ENCODE measurements around the gene RCAN2.

RCAN2 gene

DNA sequence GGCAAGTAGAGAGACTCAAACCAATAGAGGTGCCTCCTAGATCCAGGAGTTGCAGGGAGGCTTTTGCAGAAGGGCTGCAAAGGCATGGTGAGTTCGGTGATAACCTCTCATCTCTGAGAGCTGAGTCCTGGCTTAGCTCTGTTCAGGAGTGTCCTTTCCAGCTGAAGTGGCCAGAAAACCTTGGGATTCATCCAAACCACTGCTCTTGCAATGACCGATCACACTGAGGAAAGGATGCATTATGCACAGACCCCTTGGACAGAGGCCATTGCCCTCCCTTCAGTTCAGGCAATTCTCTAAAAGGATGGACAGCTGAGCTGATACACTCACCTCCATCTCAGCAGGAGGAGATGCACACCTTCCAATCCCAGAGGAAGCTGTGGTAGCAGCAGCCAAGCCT, 161.7 kb downstream of the RCAN2 start:
- DNase-seq: no peak

DNA sequence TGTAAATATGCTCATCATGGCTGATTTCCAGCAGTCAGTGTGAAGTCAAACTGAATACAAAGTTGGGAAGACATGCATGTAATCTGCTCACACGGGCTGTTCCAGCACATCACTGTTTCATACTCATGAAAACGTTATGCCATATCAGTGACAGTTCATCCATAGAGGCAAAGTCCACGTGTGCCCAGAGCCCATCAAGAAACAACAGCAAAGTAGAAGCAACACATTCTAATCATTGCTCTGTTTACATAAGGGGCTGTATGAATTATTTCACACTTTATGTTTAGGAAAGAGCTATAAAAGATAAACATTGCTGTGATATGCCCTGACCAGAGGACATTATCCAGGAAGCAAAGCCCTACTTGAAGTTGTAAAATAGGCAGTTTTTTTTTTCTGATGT, 163.5 kb downstream of the RCAN2 start:
- no peak for DNase-seq

DNA sequence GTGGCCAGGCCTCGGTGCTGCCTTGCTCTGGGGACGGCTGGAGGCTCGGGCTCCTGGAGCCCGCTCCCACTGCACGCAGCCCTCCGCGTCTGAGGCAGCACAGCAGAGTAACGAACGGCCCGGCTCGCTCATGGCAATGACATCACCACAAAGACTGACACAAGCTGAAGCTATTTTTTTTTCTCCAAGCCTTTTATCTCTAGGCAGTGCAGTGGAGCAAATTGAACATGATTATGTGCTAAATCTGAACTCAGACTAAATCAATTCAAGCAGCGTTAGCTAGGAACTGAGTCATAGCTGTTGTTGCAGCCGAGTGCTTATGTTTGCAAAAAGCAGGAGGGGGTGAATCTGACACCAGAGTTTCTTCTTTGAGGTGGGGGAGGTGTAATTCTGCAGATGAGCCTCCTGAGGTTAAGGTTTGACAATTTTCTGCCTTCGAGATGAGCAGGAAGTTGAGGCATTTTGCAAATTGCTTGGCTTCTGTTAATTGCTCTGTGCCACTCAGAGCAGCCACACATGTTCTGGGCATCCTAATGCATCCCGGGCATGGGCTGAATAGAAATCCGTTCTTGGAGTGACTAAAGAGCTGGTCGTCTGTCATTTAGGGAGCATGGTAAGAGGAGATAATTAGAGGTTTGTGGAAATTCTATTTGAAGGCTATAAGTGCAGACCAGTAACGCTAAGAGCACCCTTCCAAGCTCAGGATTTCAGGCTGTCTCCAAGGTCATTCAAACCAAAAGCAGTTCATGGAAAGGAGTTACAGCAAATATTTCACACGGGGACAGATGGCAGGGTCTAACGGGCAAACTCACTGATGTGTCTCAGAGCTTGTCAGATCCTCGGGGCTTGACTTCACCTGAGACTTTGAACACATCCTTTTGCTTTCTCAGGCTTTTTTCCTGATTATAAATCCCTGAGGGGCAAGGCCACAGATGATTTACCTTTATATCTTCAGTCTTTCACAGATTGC, 165.4 kb downstream of the RCAN2 start:
- DNase-seq: peak; percentile 71

DNA sequence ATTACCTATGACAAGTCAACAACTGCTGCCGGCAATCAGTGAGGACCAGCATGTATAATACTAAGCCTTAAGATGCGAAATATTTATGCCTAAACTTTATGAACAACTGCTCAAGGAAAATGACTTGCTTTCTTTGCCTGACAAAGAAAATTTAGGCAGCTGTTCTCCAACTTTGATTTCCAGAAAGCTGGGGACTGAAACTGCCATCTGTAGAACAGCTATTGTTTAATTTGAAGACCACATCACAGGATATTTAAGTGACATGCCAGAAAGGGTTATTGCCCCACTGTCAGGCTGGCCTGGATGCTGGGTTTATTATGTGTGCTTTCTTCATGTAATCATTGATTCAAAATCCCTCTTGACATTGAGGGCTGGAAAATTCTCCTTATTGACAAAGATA, 166.5 kb downstream of the RCAN2 start:
- DNase-seq: no peak

DNA sequence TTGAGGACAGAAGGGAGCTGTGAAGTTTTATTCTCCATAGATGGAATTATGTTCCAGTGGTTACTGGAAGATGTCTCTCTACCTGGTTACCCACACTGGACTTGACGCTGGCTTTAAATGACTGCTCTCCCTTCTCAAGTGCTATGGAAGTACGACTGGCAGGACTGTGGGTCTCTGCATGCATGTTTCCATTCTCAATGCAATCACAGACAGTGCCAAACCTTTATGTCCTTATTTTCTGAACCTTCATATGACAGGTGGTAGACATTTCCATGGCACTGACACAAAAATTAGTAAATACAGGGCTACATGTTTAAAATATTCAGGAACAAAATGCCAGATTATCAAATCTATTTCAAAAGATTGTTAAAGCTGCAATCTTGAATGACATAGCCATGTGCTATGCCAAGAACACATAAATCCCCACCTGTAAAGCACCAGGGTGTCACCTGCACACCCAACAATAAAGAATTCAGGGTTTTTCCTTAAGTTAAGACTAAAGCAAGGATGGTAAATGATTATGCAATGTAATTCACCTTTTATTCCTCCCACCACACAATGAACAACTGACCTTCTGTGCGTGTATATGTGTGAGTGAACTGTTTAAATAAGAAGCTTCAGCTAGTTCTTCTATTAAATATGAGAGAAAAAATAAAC, 167.2 kb downstream of the RCAN2 start:
- no peak for DNase-seq

DNA sequence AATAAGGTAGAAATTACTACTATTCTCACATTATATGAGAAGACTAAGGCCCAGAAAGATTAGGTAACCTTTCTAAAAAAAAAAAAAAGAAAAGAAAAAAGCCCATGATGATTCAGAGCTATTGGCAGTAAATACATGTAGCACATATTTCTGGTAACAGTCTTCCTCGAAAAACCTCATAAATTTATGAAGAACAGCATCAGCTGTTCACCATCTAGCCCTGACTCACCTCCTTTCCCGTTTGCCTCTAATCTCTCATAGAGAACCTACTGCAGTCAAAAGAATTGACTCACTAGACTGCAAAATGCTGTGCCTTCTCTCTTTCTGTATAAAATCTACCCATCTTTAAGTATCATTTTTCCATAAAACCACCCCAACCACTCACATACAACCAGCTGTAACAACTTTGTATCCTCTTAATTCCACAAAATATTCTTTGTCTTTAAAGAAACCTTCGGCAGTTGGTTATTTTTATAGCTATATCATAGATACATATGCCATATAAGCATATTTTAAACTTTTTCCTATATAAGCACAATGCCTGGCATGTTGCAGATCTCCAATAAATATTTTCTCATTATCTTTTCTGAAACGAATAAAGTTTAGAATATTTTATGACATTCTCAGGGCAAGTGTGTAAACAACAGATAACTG, 167.8 kb downstream of the RCAN2 start:
- DNase-seq: peak; percentile 19

DNA sequence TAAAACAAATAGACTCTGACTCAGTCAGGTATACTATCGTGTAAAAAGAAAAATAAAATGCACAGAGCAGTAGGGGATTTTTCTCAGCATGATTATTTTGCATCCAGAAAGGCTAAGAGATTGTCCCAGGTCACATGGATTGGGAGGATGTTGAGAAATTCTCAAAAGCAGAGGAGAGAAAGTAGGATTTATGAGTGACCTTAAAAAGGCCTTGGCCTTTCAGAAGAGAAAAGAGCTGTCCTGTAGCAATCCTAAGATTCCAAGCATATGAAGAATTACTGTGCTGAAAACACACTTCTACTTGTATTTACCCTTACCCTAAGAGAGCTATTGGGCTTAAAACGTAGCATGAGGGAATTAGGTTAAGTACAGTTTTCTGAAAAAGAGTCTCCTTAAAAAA, 170.7 kb downstream of the RCAN2 start:
- no peak for DNase-seq

DNA sequence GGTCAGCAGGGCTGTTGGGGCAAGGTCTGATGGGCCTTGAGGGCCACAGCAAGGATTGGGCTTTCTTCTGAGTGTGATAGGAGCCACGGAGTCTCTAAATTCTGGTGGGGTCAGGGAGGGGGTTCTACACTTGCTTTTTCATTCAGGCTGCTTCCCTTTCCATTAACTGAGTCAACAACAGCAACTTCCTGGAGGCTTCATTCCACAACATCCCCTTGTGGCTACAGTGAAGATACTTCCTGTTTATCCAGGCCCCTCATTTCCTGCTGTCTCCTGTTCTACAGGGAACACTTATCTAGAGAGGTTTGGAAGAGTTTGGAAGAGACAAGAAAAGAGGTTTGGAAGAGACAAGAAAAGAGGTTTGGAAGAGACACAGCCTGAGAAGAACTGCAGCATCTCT, 175.7 kb downstream of the RCAN2 start:
- DNase-seq: no peak

DNA sequence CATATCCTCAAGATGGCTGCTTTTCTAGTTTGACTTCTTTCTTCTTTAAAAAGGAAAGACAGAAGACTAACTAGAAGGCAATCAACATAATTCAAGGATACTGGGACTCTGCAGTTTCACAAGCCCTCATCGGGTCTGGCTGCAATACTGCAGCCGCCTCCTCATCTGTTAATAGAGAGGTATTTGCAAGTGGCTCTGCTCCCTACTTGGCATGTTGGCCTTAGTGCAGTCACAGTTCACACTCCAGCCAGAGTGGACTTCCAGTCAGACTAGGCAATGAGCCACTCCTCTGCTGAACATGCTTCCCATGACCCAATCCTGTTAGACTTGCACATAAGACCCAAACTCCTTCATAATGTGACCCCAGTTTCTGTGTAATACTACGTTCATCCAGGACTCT, 178.6 kb downstream of the RCAN2 start:
- no peak for DNase-seq

DNA sequence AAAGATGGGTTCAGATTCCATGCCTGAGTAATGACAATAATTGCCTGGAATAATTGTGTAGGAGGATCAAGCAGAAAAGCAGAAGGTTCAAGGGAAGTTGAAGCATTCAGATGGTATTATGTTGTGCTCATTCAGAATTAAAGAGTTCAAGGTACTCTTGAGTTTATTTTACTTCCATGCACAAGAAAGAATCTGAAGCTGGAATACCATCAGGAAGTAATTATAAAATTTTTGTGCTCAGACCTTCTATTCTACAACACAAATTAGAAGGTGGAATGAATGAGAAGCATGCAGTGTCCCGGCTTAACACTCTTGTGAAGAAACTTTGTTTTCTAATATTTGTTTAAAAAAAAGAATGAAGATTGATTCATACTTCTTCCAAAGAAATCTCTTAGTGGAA, 181.1 kb downstream of the RCAN2 start:
- no peak for DNase-seq

DNA sequence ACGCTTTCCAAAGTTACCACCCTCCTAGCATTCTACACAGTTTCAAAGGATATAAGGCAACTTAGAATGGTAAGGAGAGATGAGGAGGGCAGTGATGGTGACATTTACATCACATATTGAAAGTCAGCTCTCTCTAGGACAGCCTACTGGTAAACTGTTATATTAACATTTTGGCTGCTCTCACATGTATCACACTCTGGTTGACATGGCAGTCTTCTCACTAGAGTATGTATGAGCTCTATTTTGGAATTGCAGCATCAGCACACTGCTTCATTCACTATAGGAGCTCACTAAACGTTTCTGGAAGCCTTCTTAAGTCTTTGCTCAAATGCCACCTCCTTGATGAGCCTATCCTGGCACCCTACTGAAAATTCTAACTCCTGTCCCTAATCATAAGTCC, 184.8 kb downstream of the RCAN2 start:
- no peak for DNase-seq

DNA sequence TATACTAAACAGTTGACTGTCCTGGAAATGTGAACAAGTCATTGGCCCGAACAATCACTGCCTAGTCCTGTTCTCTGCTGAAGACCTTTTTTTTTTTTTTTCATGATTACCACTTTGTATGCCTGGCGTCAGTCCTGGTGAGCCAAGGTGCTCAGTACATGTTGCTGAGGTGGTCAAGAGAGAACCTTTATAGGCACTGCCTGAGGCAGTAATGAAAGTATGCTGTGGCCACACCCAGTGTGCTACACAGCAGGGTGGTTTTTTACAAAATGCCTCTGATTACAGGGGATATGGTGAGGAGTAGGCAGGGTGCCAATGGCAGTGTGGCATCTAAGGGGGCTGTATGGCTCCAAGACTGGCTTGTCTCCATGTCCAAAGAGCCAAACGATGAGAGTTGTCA, 185.4 kb downstream of the RCAN2 start:
- DNase-seq: no peak

DNA sequence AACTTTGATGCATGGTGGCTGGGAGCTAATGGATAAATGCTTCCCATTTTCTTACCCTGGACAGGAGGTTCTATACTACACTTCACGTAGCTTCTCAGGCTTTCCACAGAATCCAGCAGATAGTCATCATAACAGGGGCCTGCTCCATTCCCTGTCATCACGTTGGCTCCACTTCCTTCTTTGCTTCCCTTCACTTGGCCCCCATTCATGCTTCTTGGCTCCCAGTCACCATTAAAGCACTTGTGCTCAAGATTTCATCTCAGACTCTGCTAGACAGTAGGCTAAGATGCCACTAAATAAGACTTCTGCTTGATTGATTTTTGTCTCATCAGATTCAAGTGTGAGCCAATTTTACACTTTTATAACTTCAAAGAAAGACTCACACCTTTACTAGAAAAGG, 186.0 kb downstream of the RCAN2 start:
- DNase-seq: no peak

DNA sequence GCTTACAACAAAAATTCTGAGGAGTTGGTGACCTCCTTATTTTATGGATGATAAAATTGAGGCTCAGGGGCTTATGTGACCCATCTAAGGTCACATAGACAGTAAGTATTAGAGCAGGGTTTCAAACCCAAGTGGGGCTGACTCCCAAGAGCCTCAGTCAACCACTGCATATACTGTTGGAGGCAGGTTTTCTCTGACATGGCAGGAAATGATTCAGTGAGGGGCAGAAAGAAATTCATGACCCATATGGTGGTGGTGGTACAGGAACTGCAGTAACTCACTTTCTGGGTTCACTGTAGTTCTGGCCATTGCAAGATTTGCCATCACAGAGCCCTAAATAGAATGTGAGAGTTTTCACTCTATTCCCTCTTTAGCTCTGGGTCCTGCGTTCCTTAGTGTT, 188.4 kb downstream of the RCAN2 start:
- no peak for DNase-seq

DNA sequence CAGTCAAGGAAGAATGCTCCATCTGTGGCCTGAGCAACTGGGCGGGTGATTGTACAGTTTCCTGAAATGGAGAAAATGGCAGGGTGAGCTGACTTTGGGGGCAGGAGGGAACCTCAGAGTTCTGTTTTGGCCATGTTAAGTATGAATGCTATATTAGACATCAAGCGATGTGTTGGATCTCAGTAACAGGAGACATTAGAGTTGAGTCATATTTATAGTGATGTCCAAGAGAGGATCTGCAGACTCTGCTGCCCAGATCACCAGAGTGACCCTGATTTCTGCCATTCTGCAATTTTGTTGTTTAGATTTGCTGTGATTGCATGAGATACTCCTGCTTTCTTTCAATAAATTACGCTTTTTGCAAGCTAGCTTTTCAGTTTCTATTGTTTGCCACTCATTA, 189.1 kb downstream of the RCAN2 start:
- no peak for DNase-seq

DNA sequence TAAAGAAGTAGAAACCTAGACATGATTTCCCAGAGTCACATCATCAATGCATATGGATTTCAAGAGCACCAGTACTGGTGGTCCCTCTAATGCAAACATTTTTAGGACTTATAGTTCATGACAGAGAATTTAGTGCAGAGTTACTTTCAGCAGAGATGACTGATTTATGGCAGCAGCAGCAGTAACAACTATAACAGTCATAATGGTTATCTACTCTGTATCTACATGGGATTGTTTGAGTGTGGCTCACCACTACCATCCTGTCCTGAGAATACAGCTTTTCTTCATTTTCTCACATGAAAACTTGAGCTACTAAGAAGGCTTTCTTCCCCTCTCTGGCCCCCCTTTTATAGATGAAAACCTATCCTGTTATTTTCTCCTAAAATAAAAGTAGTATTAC, 192.0 kb downstream of the RCAN2 start:
- DNase-seq: no peak

DNA sequence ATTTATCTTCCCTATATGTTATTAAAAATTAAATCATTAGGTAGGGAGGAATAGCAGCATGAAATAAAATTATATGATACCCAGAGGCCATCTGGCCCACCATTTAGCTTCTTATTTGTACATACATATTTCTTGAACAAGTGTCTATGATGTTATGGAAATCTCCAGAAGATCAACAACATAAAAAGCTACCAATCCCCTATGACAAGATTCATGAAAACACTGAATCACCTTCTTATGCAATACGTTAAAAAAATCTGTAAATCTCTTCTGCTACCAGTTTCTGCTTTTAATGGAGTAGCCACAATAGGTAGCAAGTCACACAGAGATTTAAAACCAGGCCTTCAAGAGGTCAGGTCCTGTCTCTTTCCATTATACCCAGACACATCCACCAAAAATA, 194.7 kb downstream of the RCAN2 start:
- DNase-seq: no peak

DNA sequence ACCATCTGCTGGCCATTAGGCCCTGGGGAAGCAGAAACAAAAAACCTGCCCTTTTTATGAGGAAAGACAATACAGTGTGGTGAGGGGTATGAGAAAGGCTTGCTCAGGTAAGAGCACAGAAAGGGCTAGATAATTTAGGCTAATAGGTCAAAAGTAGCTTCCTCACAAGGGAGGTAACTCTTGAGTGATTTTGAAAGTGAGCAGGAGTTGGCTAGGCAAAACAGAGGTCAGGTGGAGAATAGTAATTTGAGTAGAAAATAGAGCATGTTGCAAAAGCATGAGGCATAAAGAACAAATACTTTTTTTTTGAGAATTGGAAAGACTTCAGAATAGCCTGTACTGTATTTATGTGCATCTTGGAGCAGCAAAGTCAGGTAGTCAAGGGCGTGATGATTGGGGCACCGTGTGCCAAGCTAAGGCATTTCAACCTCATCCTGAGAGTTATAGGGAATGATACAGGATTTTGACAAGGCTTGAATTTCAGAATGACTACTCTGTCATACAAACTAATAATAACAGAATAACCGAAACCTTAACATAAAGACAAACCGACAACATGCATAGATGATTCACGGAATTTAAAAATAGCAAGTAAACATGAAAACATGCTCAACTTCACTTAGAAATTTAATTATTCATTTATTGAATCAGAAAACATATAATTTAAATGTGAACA, 197.5 kb downstream of the RCAN2 start:
- DNase-seq: no peak

DNA sequence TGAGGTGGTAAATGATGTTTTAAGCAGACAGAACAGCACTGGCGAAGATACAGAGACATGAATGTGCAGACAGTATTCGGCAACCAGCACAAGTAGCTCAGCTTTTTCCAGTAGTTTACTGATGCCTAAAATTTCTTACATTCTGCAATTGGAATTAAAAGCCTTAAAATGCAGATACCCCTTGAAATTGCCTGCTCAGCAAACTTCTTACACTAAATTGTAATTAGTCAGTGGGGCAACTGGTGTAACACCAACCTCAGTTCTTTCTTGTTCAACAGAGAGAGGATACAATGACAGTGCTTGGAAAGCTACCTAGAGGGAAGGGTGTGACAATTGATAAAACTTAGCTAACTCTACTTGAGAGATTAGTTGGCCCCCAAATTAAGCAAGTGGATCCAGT, 199.4 kb downstream of the RCAN2 start:
- DNase-seq: no peak

DNA sequence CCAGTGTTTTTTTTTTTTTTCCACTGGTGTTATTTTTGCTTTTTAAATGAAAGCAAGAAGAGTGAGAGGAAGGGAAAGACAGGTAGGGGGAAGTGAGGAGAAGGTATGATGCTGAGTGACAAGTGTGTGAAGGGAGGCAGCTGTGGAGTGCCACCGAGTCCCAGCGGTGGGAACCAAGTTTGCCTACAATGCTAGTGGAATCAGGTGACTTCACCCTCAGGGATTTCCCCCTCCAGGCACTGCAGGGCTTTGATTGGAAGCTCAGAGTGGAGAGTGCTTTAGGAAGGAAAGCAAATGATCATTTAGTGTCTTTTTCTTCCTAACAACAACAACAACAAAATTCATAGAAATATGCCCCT, 200.0 kb downstream of the RCAN2 start:
- DNase-seq: no peak

DNA sequence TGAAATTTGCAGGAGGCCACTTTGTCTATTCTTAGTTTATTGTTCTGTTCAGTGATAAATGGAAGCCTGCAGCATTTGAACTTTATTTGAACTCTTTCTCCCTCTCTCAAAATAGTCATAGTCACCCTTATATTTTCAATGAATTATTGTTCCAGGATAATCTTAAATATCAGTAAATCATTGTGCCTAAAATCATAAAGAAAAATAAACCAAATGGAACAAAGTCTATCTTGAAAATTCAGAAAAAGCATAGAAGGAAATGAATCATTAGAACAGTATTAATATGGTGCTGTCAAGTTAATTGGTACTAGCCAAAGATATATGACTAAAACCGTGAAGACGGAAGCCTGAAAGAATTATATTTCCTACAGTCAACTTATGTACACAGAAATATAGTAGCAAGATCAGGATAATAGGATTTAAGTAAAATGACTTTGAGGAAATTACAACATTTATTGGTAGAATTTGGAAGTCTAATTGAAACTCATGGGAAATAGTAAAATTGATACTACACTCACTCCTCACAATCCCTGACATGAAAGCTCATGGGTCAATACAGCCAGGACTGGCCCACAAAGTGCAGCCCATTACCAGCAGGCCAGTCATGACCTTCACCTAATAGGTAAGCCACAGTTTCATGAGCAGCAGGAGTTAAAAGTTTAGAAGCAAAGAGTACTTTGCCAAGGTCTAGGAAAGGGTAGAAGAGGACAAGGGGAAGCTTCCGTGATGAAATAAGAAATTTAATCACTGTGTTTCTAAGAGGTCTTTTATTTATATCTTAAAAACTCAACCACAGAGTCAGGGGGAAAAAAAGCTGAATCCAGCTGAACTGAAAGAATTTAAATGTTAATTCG, 200.6 kb downstream of the RCAN2 start:
- DNase-seq: no peak

DNA sequence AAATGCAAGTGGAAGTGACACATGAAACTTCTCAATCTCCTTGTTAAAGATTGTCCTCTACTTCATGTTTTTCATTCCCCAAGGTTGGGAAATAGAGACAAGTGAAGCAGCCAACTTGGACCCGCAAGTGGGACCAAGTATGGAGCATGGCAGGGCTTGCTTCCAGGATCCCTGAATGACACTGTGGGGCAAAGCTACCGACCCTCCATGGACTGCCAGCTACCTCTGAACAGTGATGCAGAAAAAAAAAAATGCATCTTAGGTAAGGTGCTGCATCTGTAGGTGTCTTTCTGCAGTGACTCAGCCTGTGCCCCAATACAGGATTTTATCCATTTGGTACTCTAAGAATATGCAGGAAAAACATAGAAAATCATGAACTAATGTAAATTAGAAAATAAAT, 201.4 kb downstream of the RCAN2 start:
- no peak for DNase-seq

DNA sequence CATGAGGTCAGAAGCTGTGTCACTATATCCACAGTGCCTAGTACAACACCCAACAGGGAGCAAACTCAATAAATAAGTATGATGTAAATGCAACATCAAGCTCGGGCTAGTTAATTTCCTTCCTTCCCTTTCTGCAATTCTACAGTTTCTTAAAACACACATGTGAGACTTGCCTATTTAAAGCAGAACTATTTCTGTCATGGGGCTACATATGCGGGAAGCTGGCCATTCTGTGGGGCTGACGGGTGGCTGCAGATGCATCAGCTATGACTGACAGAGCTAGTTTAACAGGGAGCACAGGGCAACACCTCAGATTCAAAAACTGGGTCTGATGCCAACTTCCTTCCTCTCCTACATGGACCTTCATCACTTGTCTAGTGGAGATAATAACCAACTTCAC, 202.4 kb downstream of the RCAN2 start:
- no peak for DNase-seq

All from NK-92 treated with Interleukin-12 subunit alpha and Interleukin-12 subunit beta, amount 100 ng/mL, for 24 hours (cell line).